HG03025 (cell line): ENCODE results near the gene ANKS1A.
"Not testable (repeated sequence)": the region's sequence is repeated elsewhere in the genome, so short reads cannot be mapped to it uniquely, and the experiment has no call there.

Source experiments
- ATAC-seq: cut with Tn5 transposase; IDR thresholded peaks from one replicate; pipeline ENCODE4 v1.9.1; 2021; ENCODE audit warnings: mild to moderate bottlenecking, moderate library complexity; ENCODE audit not compliant: unreplicated experiment, low FRiP score

Gene ANKS1A

GRCh38 chr6:34914358-34914757 is 25.3 kb downstream of the ANKS1A start:
- ATAC-seq = no peak

GRCh38 chr6:34916348-34916967 is 27.4 kb downstream of the ANKS1A start:
- ATAC-seq = no peak

- ATAC-seq = no peak
These were observed 28.7 kb downstream of the ANKS1A start for GRCh38 chr6:34917626-34918285.

GRCh38 chr6:34919651-34920050 is 30.6 kb downstream of the ANKS1A start:
- ATAC-seq = no peak

GRCh38 chr6:34920097-34920496 is 31.0 kb downstream of the ANKS1A start:
- no peak for ATAC-seq

GRCh38 chr6:34922177-34922663 is 33.2 kb downstream of the ANKS1A start:
- ATAC-seq = no peak

GRCh38 chr6:34924831-34925625 is 36.0 kb downstream of the ANKS1A start:
- no peak for ATAC-seq

GRCh38 chr6:34926655-34927054 is 37.6 kb downstream of the ANKS1A start:
- no peak for ATAC-seq

GRCh38 chr6:34928220-34928619 is 39.2 kb downstream of the ANKS1A start:
- no peak for ATAC-seq

GRCh38 chr6:34928695-34929094 is 39.6 kb downstream of the ANKS1A start:
- ATAC-seq = no peak

GRCh38 chr6:34929241-34929978 is 40.4 kb downstream of the ANKS1A start:
- no peak for ATAC-seq

GRCh38 chr6:34930221-34930620 is 41.2 kb downstream of the ANKS1A start:
- no peak for ATAC-seq

GRCh38 chr6:34932202-34932601 is 43.1 kb downstream of the ANKS1A start:
- ATAC-seq = not testable (repeated sequence)

GRCh38 chr6:34934516-34934915 is 45.5 kb downstream of the ANKS1A start:
- no peak for ATAC-seq

- no peak for ATAC-seq
These were observed 49.2 kb downstream of the ANKS1A start for GRCh38 chr6:34938268-34938667.

GRCh38 chr6:34940030-34940434 is 51.0 kb downstream of the ANKS1A start:
- ATAC-seq = no peak

GRCh38 chr6:34941421-34941820 is 52.4 kb downstream of the ANKS1A start:
- ATAC-seq = no peak

GRCh38 chr6:34945317-34945716 is 56.3 kb downstream of the ANKS1A start:
- ATAC-seq = no peak

- ATAC-seq = no peak
These were observed 58.5 kb downstream of the ANKS1A start for GRCh38 chr6:34947561-34947960.

GRCh38 chr6:34949636-34950035 is 60.6 kb downstream of the ANKS1A start:
- ATAC-seq = no peak

GRCh38 chr6:34950849-34951248 is 61.8 kb downstream of the ANKS1A start:
- no peak for ATAC-seq
